ENCODE data around the gene SIGLEC12.
"Not testable (repeated sequence)": the region's sequence is repeated elsewhere in the genome, so short reads cannot be mapped to it uniquely, and the experiment has no call there.

The SIGLEC12 gene

DNA sequence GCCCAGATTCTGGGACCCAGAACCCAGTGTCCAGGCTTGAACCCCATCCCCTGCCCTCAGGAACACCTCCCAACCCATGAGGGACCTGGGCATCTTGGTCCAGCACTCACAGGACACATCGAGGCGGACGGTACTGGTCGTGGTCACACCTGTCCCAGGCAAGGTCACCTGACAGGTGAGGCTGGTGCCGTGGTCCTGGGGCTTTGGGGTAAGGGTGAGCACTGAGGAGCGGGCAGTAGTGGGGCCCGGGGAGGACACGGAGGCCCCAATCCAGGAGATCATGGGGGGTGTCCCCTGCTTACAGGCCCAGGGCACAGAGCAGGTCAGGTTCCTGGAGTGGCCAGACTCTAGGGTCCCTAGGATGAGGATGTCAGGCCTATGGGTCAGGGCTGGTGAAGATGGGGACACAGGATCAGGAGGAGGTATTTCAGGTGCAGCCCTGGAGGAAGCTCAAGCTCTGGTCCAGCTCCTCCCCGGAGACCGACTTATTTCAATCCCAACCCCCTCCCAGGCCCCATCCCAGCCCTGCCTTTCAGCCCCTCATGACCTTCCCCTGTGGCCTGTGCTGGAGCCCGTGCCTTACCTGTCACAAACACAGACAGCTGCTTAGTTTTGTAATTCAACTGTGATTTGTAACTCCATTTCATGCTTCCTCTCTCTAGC lies 44.1 kb downstream of the SIGLEC12 start:
- DNase-seq: no peak

DNA sequence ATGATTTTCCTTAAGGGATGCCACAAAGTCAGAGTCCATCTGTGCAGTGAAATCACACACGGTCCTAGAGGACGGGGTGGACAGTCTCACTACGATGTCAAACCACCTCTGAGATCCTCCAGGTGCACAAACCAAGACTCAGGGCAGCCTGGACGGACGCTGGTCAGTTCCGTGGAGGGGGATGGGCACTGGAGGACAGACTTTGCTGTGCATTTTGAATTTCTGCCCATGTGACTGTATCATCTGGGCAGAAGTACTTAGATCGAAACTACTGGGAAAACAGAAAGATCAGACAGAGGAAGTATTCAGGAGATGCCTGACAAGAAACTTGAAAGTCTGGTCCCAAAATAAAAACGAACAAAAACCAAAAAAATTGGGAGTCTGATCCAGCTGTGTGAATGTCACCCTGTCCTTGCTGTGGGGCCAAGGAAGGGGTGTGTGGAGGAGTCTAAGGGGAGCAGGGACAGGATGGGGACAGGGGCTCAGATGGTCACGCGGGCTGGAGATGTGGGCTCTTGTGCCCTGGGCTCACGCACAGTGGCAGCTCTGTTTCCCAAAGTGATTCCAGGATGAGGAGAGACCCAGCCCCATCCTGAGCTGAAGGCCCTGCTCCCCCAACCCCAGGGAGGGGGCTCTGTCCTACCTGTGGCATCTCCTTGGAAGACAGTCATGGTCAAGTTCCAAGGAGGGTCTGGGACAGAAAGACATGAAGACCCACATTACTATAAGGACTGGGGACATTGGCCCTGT lies 44.9 kb downstream of the SIGLEC12 start:
- DNase-seq: no peak

DNA sequence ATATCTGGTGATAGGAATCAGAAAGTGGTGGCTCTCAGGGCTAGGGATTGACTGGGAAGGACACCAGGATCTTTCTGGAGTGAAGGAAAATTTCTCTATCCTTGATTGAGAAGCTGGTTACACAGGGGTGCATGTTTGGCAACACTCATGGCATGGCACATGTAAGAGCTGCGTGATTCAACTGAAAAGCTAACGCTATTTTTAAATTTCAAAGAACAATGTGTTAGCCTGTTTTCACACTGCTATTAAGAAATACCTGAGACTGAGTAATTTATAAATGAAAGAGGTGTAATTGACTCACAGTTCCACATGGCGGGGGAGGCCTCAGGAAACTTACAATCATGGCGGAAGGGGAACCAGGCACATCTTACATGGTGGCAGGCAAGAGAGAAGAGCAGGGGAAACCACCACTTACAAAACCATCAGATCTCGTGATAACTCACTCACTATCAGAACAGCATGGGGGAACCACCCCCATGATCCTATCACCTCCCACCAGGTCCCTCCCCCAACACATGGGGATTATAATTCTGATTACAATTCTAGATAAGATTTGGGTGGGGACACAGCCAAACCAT lies 50.8 kb downstream of the SIGLEC12 start:
- no peak for DNase-seq

DNA sequence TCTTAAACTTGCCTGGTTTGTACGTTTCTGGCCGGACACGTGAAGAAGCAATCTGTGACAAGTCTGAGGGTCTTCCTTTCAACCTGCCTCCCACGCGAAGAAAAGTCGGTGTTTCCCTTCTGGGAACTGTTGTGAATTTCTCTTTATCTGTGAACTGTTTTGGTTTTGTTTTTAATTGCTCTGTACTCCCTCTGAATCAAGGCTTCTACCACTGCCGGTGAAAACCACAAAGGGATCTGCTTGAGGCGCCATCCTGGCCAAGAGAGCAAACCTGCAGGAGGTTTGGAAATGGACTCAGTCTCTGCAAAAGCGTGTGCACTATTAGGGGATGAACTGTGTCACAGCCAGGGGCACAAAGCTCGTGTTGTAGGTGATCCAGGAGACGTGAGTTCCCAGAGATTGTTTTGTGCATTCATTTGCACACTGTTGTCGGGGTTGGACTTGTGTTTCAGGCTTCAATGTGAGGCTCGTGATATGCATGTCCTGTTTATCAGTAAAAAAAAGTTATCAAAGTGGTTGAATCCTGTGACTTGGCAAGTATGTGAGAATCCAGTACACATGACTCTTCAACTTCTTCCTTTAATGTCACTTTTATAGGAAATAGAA lies 53.1 kb downstream of the SIGLEC12 start:
- DNase-seq: no peak

DNA sequence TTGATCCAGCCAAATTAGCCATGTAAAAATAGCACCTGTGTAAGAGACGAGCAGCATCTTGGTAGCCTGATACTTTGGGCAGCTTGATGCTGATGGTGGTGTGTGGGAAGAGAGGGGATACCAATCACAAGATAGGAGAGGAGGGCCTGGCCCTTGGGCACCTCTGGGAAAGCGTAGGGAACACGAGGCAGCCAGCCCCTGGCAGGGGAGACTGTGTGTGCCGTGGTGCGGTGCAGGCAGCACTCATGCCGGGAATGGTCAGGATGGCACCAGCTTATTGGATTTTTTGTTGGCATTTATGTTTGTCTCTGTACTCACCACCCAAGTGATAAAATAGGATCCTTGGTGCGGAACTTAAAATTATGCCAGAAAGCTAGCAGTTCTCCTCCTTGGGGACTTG lies 53.6 kb downstream of the SIGLEC12 start:
- no peak for DNase-seq

DNA sequence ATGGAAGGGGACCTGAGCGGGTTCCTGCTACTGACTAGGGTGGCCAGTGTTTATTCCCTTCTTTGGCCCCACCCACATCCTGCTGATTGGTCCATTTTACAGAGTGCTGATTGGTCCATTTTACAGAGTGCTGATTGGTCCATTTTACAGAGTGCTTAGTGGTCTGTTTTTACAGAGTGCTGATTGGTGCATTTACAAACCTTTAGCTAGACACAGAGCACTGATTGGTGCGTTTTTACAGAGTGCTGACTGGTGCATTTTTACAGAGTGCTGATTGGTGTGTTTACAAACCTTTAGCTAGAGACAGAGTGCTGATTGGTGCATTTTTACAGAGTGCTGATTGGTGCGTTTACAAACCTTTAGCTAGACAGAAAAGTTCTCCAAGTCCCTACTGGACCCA lies 54.1 kb downstream of the SIGLEC12 start:
- not testable (repeated sequence) for DNase-seq

DNA sequence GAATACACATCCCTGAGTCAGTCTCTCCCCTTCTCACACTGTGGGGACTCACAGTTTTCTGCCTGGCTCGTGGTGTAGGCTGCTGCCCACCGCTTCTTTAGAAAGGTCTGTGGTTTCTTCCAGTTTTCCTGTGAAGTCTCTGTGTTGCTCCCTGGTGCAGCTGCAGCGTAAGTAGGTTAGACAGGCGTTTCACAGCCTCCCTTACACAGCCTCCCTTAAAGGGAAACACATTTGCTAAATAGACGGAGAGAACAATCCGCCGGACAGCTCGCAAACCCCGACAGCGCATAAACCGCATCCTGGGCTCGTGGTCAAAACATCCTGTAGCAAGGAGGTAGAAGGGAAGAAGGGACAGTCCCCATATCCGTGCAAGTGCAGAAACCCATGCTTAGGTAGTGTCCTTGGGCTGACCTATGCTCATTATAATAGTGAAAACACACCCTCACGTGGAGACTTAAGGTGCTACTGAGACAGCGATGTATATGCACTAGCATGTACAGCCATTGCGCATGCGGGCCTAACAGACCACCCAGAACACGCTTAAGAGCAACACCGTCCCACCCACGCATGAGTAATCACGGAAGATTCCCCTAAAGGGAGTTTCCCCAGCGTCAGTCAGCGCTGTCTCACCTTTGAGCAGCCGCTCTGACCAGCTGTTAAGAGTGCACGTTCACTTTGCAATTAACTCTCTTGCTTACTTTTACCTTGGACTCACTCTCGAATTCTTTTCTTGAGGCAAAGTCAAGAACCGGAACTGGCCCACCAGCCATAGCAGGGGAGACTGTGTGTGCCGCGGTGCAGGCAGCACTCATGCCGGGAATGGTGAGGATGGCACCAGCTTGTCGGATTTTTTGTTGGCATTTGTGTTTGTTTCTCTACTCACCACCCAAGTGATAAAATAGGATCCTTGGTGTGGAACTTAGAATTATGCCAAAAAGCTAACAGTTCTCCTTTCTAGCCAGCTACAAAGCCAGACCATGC lies 59.9 kb downstream of the SIGLEC12 start:
- DNase-seq: no peak

Data from fibroblast of skin of back (primary cell).